ENCODE data around the gene PAK4.

GRCh38 chr19:39205449-39205764, 79.8 kb downstream of the PAK4 start:
- TF ChIP-seq MYC (IDR thresholded peaks at IDR 0.05; ENCODE audit: insufficient read depth, insufficient read length, insufficient replicate concordance, low read length, severe bottlenecking): no peak
- TF ChIP-seq ZNF274 (IDR thresholded peaks at IDR 0.05; ENCODE audit: insufficient read depth, insufficient read length): no peak
- TF ChIP-seq YY1 (IDR thresholded peaks at IDR 0.05; ENCODE audit: low read depth, low read length): no peak
